Stomach smooth muscle (tissue), 2 donors: ENCODE results near the gene EMSY.

ENCODE experiments used
- H3K27ac ChIP-seq: one replicate; pipeline ENCODE4 v1.7.0; 2013; ENCODE audit warnings: mild to moderate bottlenecking, low read length, inconsistent platforms
- H3K27me3 ChIP-seq, 2 donors: one replicate each; pipeline ENCODE4 v1.7.0; 2013; ENCODE audit warnings: low read length in 2 of 2; ENCODE audit not compliant: insufficient read depth in 2 of 2, control insufficient read depth in 1 of 2
- H3K36me3 ChIP-seq, 2 donors: one replicate each; pipeline ENCODE4 v1.7.0; 2013; ENCODE audit warnings: low read length in 2 of 2; ENCODE audit not compliant: control insufficient read depth in 2 of 2, insufficient read depth in 2 of 2
- H3K4me1 ChIP-seq: one replicate; pipeline ENCODE4 v1.7.0; 2013; ENCODE audit warnings: low read length; ENCODE audit not compliant: control insufficient read depth, insufficient read depth
- H3K4me3 ChIP-seq, 2 donors: one replicate each; pipeline ENCODE4 v1.7.0; 2013; ENCODE audit warnings: low read length in 2 of 2
- H3K9ac ChIP-seq, 2 donors: one replicate each; pipeline ENCODE4 v1.7.0; 2013; ENCODE audit warnings: low read length in 2 of 2, mild to moderate bottlenecking in 1 of 2
- H3K9me3 ChIP-seq, 2 donors: one replicate each; pipeline ENCODE4 v1.7.0; 2013; ENCODE audit warnings: low read length in 2 of 2; ENCODE audit not compliant: control insufficient read depth in 2 of 2
- donor health status: healthy.
- donor health status: Pancreatic carcinoma.

Gene EMSY

DNA sequence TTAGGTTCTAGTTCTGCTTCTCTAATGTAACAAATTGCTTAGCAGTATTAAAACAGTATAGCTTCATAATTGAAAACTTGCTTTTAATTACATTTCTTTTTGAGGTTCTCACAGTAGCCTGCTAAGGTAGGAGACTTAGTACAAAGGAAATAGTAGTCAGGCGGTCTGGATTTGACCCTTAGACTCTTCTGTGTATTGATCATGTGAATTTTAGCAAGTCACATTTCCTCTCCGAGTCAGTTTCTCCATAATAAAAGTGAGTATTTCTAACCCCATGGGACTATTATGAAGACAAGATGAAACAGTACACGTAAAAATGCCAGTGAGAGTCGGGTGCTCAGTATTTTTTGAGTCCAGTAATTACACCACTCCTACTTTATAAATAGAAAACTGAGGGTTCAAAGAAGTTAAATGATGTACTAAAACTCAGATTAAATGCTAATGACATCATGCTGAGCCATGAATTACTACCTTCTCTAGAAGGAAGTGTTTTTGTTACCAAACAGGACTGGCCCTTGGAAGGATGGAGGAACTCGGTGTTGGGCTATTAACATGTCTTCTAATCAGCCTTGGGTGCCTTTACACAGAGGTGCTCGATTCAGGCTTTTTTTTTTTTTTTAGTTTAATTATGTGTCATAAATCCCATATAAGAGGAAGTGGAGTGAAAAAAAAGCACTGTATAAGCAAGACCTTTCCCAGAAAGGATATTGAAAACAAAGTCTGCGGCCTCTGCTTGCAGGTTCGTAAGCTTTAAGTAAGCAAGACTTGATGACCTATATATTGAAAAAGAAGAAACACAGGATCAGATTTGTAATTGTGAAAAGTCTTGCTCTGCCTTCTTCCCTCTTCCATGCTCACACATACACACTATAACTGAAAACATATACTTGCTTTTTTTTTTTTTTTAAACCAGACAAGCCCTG is 109.0 kb downstream of the EMSY start:
- H3K4me3 ChIP-seq = no peak overlapping the region
- H3K27me3 ChIP-seq = no peaks in the 10 kb centered on the region
- H3K9me3 ChIP-seq = no peaks in the 10 kb centered on the region
- H3K27ac ChIP-seq = no peak overlapping the region
- H3K9ac ChIP-seq = no peak overlapping the region
- H3K4me1 ChIP-seq = no peaks in the 10 kb centered on the region
- H3K36me3 ChIP-seq = no peaks in the 10 kb centered on the region

DNA sequence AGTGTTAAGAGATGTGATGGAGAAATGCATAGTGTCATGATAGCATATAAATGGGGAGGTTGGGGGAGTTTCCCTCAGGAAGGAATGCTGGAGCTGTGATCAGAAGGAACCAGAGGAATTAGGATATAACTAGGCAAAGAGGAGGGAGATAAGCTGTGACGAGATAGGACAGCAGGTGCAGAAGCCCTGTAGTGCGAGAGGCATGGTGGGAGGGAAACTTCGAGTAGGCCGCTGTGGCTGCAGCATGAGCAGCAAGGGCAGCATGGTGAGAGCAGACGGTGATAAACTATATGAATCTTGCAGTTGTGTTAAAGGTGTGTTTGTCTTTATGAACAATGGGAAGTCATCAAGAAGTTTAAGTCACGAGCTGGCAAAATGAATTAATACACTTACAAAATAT is 109.9 kb downstream of the EMSY start:
- H3K27ac ChIP-seq = no peak overlapping the region
- H3K4me1 ChIP-seq = no peaks in the 10 kb centered on the region
- no peaks in the 10 kb centered on the region for H3K36me3 ChIP-seq
- H3K9me3 ChIP-seq = no peaks in the 10 kb centered on the region
- H3K9ac ChIP-seq = no peak overlapping the region
- no peaks in the 10 kb centered on the region for H3K27me3 ChIP-seq
- H3K4me3 ChIP-seq = no peak overlapping the region

DNA sequence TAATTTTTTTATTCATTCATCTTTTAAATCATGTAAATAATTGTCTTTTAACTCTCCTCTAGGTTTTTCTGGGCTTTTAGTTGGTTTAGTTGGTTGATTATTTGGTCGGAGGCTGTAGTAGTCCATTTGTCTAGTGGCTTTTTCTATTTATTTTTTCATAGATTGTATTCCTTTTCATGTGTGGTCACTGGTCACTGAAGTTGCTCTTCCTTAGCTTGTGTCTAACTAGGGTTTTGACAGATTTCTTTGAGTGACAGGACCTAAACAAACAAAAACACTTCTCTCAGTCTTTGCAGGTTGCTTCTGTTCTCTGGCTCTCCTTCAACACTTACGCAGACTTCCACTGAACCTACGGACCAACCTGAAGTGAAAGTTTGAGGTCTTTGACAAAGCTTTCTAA is 112.6 kb downstream of the EMSY start:
- Histone ChIP-seq H3K4me3 (no peak overlapping the region), H3K27ac (no peak overlapping the region), H3K36me3 (no peaks in the 10 kb centered on the region), H3K9ac (no peak overlapping the region), H3K27me3 (peaks cover 0 to 4% of the 10 kb centered on the region in 2 donors), H3K4me1 (no peaks in the 10 kb centered on the region), H3K9me3 (no peaks in the 10 kb centered on the region)

DNA sequence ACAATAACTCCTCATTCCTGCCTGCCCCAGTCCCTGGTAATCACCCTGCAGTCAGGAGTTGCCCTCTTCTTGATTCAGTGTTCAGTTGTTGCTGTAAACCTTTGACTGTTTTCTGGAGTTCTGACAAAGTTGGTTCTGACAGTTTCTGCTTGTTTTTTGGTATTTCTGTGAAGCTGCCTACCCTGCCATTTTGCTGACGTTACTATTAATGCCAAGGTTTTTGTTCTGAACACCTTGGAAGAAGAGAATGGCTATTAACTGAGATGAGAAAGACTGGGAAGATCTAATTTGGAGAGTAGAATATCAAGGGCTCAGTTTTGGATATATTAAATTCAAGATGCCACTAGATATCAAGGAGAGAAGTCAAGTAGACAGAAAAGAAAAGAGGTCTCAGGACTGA is 113.7 kb downstream of the EMSY start:
- no peaks in the 10 kb centered on the region for H3K4me1 ChIP-seq
- no peak overlapping the region for H3K4me3 ChIP-seq
- no peaks in the 10 kb centered on the region for H3K36me3 ChIP-seq
- no peak overlapping the region for H3K9ac ChIP-seq
- no peaks in the 10 kb centered on the region for H3K9me3 ChIP-seq
- peaks cover 0 to 4% of the 10 kb centered on the region in 2 donors for H3K27me3 ChIP-seq
- no peak overlapping the region for H3K27ac ChIP-seq

DNA sequence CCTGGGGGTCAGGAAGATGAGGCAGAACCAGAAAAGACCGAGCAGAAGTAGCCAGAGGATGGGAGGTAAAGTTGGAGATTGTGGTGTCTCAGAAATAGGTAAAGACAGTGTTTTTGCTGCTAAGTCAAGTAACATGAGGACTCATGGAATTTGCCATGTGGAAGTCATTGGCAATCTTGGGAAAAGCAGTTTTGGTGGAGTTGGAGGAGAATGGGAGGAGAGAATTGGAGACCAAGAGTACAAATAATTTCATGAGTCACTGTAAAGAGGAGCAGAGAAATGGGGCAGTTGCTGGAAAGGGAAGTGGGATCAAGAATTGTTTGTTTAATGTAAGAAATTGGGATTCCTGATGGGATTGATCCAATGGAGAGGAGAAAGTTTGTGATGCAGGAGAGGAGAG is 114.1 kb downstream of the EMSY start:
- H3K4me1 ChIP-seq = no peaks in the 10 kb centered on the region
- no peak overlapping the region for H3K9ac ChIP-seq
- H3K9me3 ChIP-seq = no peaks in the 10 kb centered on the region

DNA sequence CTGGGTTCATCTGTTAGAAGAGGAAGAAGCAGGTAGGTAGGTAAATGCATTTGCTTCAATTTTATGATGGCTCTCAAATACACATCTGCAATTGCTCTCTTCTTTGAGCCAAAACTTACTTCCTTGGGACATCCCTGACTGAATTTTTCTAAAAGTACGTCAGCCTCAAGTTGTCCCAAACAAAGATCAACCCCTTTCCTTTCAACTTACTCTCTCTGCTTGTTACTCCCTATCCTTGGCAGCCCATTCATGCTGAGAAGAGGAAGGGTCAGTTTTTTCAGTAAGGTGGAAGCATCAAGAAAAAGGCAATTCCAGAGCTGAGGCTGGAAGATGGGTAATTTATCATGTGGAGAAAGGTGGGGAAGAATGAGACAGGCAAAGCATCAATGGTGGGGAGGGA is 114.5 kb downstream of the EMSY start:
- Histone ChIP-seq H3K4me1 (no peaks in the 10 kb centered on the region), H3K36me3 (no peaks in the 10 kb centered on the region)

More for the DNA sequence above, 114.1 kb downstream of the EMSY start:
- H3K27me3 ChIP-seq = peaks cover 0 to 4% of the 10 kb centered on the region in 2 donors
- no peak overlapping the region for H3K4me3 ChIP-seq
- no peak overlapping the region for H3K27ac ChIP-seq
- no peaks in the 10 kb centered on the region for H3K36me3 ChIP-seq

DNA sequence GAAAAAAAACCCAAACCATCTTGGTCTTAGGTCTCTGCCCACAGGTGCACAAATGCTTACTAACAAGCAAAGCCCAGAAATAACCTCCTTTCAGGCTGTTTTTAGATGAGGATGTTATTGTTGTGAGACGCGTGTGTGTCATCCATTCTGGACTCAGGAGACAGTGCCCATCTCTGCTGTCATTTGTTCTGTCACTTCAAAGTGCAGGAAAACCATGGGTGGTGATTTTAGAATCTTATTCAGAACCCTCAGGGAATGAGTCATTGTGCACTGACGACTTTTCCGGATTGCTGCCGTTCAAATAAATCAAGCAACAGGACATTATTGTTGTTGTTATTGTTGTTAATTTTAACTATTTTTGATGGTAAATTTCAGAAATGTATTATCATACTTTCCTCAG is 115.4 kb downstream of the EMSY start:
- no peaks in the 10 kb centered on the region for H3K36me3 ChIP-seq
- no peak overlapping the region for H3K4me3 ChIP-seq
- H3K4me1 ChIP-seq = no peaks in the 10 kb centered on the region
- peaks cover 0 to 4% of the 10 kb centered on the region in 2 donors for H3K27me3 ChIP-seq
- no peaks in the 10 kb centered on the region for H3K9me3 ChIP-seq
- no peak overlapping the region for H3K27ac ChIP-seq
- H3K9ac ChIP-seq = no peak overlapping the region

More for the DNA sequence above, 114.5 kb downstream of the EMSY start:
- H3K9me3 ChIP-seq = no peaks in the 10 kb centered on the region
- no peak overlapping the region for H3K4me3 ChIP-seq
- H3K9ac ChIP-seq = no peak overlapping the region
- H3K27ac ChIP-seq = no peak overlapping the region
- peaks cover 0 to 4% of the 10 kb centered on the region in 2 donors for H3K27me3 ChIP-seq

DNA sequence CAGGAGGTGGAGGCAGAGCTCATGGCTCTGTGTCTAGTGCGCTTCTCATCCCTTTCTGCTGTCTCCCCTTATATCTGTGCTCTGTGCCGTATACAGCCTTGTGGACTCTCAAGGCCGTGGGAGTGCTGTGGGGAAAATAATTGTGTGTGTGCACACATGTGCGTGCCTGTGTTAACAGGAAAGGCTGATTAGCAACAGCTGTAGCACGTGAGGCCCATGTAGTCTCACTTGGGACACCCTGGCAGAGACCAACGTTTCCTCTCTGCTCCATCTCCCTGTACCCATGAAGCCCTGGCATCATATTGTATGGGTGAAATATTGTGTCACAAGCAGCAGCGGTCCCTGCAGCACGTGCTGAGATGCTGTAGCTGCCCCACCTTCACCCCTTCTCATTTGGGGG is 116.4 kb downstream of the EMSY start:
- H3K4me3 ChIP-seq = no peak overlapping the region
- no peaks in the 10 kb centered on the region for H3K9me3 ChIP-seq
- no peak overlapping the region for H3K9ac ChIP-seq
- peaks cover 0 to 4% of the 10 kb centered on the region in 2 donors for H3K27me3 ChIP-seq
- no peaks in the 10 kb centered on the region for H3K36me3 ChIP-seq
- no peak overlapping the region for H3K27ac ChIP-seq
- no peaks in the 10 kb centered on the region for H3K4me1 ChIP-seq

DNA sequence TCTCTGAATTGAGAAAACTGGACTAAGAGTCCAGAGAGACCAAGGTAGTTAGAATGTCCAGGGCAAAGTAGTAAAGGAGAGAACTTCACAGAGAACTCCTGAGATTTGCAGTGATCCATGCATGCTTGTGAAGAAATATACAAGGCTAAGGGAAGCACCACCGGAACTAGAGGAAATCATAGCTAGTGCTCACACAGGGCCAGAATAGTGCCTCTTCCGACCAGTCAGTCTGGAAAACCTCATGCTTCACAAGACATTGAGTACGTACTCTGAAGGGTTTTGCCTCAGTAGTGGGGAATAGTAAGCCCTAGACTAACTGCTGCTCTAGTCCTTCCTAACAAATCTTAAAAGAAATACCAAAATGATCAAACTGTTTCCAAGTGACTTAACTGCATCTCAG is 117.7 kb downstream of the EMSY start:
- Histone ChIP-seq H3K9ac (no peak overlapping the region), H3K36me3 (no peaks in the 10 kb centered on the region), H3K4me1 (no peaks in the 10 kb centered on the region), H3K9me3 (no peaks in the 10 kb centered on the region), H3K4me3 (no peak overlapping the region), H3K27me3 (peaks cover 0 to 4% of the 10 kb centered on the region in 2 donors), H3K27ac (no peak overlapping the region)

DNA sequence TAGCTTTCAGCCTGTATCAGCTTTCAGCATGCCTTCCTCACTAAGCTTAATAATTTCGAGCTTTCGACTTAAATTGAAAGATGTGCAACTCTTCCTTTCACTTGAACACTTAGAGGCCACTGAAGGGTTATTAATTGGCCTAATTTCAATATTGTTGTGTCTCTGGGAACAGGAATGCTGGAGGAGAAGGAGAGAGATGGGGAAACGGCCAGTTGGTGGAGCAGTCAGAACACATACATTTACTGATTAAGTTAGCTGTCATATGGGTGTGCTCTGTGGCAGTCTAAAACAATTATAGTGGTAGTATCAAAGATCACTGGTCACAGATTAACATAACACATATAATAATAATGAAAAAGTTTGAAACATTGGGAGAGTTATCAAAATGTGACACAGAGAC is 119.5 kb downstream of the EMSY start:
- Histone ChIP-seq H3K4me3 (no peak overlapping the region), H3K36me3 (no peaks in the 10 kb centered on the region), H3K4me1 (no peaks in the 10 kb centered on the region), H3K9ac (no peak overlapping the region), H3K27me3 (peaks cover 0 to 4% of the 10 kb centered on the region in 2 donors), H3K9me3 (no peaks in the 10 kb centered on the region), H3K27ac (no peak overlapping the region)

DNA sequence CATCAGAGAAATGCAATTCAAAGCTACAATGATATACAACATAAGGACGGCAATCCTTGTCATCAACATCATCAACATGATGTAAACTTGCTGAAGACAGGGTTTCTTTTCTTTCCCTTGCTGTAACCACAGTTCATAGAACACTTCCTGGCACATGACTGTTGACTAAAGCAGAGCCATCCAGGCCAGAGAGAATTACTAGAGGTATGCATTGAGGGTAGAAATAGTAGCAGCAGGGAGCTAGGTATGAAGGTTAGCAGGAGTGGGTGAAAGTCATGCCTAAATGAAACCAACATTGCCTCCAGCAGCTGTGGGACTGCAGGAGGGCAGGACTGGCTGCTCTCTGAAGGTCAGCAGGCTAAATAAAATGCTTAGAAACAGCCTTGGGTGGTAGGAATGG is 122.0 kb downstream of the EMSY start:
- Histone ChIP-seq H3K4me3 (no peak overlapping the region), H3K36me3 (no peaks in the 10 kb centered on the region), H3K4me1 (no peaks in the 10 kb centered on the region), H3K9ac (no peak overlapping the region), H3K27me3 (peaks cover 0 to 2% of the 10 kb centered on the region in 2 donors), H3K9me3 (no peaks in the 10 kb centered on the region), H3K27ac (no peak overlapping the region)
